C1 segment of cervical spinal cord (tissue), 14 donors: ENCODE data around the gene NSD2.
"Not testable (repeated sequence)": the region's sequence is repeated elsewhere in the genome, so short reads cannot be mapped to it uniquely, and the experiment has no call there.

ENCODE experiments used
- DNase-seq, 14 donors: peaks; one replicate each; lab custom pipeline; 2025; lab: John Stamatoyannopoulos, UW

The NSD2 gene

GRCh38 chr4:1898007-1898406, 26.8 kb downstream of the NSD2 start:
- no peak for DNase-seq

- DNase-seq = no peak
Measured at GRCh38 chr4:1898681-1899080, 27.5 kb downstream of the NSD2 start.

- peak in 11 of 14 donors; percentile 14 to 66 (median 33) for DNase-seq
Measured at GRCh38 chr4:1899149-1900086, 28.2 kb downstream of the NSD2 start.

- DNase-seq = no peak
Measured at GRCh38 chr4:1900087-1900433, 28.9 kb downstream of the NSD2 start.

- no peak for DNase-seq
Measured at GRCh38 chr4:1900624-1901023, 29.4 kb downstream of the NSD2 start.

GRCh38 chr4:1901127-1901526, 29.9 kb downstream of the NSD2 start:
- DNase-seq = no peak

- no peak for DNase-seq
Measured at GRCh38 chr4:1902243-1902642, 31.1 kb downstream of the NSD2 start.

- no peak for DNase-seq
Measured at GRCh38 chr4:1903035-1903434, 31.8 kb downstream of the NSD2 start.

- DNase-seq = no peak
Measured at GRCh38 chr4:1904042-1904441, 32.8 kb downstream of the NSD2 start.

GRCh38 chr4:1907848-1908525, 36.8 kb downstream of the NSD2 start:
- DNase-seq = no peak

GRCh38 chr4:1909696-1910095, 38.5 kb downstream of the NSD2 start:
- DNase-seq = not testable (repeated sequence)

GRCh38 chr4:1910643-1911042, 39.5 kb downstream of the NSD2 start:
- DNase-seq = peak in 7 of 14 donors; percentile 0 to 27 (median 13)

GRCh38 chr4:1911316-1911715, 40.1 kb downstream of the NSD2 start:
- not testable (repeated sequence) for DNase-seq

- no peak for DNase-seq
Measured at GRCh38 chr4:1922821-1923220, 51.6 kb downstream of the NSD2 start.

GRCh38 chr4:1927675-1928074, 56.5 kb downstream of the NSD2 start:
- DNase-seq = no peak

- no peak for DNase-seq
Measured at GRCh38 chr4:1928356-1929239, 57.4 kb downstream of the NSD2 start.

GRCh38 chr4:1932736-1933135, 61.5 kb downstream of the NSD2 start:
- no peak for DNase-seq

GRCh38 chr4:1933700-1934099, 62.5 kb downstream of the NSD2 start:
- no peak for DNase-seq

GRCh38 chr4:1937550-1937949, 66.4 kb downstream of the NSD2 start:
- no peak for DNase-seq

GRCh38 chr4:1938027-1938426, 66.8 kb downstream of the NSD2 start:
- DNase-seq = no peak

GRCh38 chr4:1939664-1940509, 68.7 kb downstream of the NSD2 start:
- no peak for DNase-seq
